Activated CD8-positive, alpha-beta memory T cell treated with anti-CD3 and anti-CD28 coated beads for 36 hours (primary cell): Measurements from ENCODE around the gene ABR. TPM values are rescaled to one million over a fixed set of nuclear protein-coding genes. Genes with fewer than 3 reads are reported as not detected.
"Not testable (repeated sequence)": the region's sequence is repeated elsewhere in the genome, so short reads cannot be mapped to it uniquely, and the experiment has no call there.

Experiments
- CTCF ChIA-PET: fragments of 350-600 bp; sonication (Branson Sonifier 250); formaldehyde crosslinking; loops from one replicate; lab custom pipeline; 2021; ENCODE audit warnings: antibody characterized with exemption; lab: Charles Lee
- POLR2A ChIA-PET: fragments of 350-600 bp; sonication (Branson Sonifier 250); formaldehyde crosslinking; loops from one replicate; lab custom pipeline; 2021; ENCODE audit warnings: antibody characterized with exemption; lab: Charles Lee
- total RNA-seq, 2 experiments: library from RNA; stranded (reverse); gene quantifications; one replicate each; pipeline ENCODE4 v1.2.3, GENCODE V29; 2021

ABR gene
- total RNA-seq, 2 experiments from 2014 or later = 52.5 to 56.2 TPM

DNA sequence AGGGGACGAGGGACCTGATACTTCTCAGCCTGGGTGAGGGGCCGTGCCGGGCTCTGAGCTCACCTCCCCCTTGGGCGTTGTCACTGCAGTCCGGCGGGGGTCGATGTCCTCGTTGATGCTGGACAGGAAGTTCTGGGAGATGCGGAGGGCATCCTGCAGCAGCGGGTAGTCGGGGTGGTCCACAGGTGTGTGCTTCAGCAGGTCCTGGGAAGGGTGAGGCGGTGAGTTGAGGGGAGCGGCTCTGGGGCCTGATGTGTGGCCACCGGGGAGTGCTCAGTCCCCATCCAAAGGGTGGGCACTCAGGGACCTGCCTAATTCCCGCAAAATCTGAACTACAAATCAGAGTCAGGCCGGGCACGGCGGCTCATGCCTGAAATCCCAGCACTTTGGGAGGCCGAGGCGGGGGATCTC, 107.2 kb downstream of the ABR start:
- POLR2A ChIA-PET = no interaction called here
- CTCF ChIA-PET = no interaction called here

DNA sequence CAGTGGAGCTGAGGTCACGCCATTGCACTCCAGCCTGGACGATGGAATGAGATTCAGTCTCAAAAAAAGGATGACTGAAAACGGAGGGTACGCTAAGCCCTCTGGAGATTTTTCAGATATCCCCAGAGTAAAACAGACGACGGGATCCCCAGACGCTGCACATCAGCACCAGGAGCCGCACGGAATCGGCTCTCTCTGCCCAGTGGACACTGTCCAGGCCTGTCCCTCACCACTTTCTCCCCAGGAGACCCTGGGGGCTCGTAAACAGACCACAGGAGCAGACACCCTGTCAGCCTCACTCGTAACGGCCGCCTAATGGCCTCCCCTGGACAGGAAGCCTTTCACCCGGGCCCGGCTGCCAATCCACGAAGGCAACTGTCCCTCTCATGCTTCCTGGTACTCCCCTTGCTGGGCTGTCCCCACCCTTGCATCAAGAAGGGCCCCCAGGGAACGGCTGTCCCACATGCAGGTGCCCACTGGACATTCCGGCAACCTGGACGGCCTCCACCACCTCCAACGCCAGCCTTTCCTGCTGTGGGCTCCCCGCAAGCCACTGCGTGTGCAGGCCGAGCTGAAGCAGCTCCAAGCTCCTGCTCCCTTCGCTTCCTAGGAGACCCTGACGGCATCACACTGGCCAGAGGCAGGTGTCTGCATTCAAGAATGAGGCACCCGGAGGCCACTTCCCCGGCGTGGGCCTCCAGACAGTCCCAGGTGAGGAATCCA, 108.5 kb downstream of the ABR start:
- ChIA-PET POLR2A (interaction anchor here (0.6 kb wide), 1 partner anchor 874 kb away, joined by 3 read pairs; no protein-coding TSS in a partner anchor), CTCF (no interaction called here)

DNA sequence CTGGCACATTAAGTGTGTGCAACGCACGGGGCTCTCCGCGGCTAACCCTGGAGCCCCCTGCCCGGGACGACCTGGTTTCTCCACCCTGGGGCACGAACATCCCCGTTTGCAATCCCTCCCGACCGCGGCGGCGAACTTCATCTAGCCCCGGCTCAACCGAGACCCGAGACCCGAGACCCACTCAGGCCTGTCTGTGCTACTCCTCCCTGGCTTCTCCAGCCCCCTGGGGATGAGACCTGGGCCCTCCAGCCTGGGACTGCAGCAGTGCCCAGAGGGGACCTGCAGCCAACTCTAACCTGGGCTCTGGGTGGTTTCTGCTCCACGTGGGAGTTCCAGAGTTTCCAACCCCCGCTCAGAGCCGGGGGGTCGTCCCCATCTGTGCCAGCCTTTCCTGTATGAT, 109.4 kb downstream of the ABR start:
- CTCF ChIA-PET = no interaction called here

DNA sequence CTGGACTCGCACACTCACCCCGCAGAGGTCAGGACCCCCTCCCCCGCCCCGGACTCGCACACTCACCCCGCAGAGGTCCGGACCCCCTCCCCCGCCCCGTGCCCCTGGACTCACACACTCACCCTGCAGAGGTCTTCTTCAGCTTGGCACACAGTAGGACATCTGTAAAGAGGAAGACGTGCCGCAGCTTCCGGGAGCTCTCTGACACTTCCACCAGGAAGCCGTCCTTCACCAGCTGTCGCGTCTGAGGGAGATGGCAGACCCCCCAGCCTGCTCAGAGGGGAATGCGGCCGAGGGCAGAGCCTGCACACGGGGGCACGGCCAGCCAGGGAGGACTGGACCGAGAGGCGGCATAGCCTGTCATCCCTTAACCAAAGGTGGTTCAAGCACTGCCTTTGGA, 109.9 kb downstream of the ABR start:
- ChIA-PET POLR2A (no interaction called here), CTCF (no interaction called here)

More for the DNA sequence above, 109.4 kb downstream of the ABR start:
- POLR2A ChIA-PET = no interaction called here

DNA sequence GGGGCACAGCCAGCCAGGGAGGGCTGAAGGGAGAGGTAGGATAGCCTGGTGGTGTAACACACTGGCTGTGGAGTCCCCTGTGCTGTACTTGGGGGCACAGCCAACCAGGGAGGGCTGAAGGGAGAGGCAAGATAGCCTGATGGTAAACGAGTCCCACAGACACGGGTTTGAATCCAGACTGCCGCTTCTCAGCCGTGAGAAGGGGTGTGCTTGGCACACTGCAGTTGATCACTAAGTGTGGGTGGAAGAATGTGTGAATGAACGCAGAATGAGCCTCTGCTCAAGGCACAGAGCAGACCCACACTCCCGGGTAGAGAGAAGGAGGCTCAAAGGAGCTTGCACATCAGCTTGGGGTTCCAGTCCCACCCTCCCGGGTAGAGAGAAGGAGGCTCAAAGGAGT, 111.4 kb downstream of the ABR start:
- ChIA-PET CTCF (interaction anchor here (1.4 kb wide), 1 partner anchor 10 kb away, joined by 8 read pairs; no protein-coding TSS in a partner anchor), POLR2A (no interaction called here)

DNA sequence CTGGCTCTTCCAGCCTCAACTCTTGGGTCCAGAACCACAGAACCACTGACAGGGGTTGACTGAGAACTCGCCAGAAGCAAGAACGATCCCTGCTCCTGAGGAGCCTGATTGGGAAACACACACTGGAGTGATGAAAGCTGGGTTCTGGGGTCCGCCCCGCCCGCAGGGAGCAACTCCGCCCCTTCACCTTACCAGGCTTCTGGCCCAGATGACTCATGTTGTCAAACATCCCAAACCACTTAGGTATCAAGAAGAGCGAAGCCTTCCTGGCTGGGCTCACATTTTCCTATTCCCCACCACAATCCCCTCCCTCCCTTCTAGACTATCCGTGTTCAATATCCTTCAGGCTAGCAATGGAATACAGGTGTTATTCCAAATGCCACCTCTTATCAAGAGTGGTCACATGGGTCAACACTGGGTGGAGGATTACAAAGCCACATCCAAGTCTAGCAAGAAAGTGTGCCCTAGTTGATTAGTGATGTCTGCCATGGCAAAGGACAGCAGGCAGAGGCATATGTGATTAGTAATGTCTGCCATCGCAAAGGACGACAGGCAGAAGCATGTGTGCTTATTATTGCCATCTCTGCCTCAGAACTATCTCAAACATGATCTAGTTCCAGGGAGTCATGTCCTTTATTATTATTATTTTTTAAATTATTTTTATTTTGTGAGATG, 112.4 kb downstream of the ABR start:
- ChIA-PET POLR2A (no interaction called here), CTCF (interaction anchor here (1.4 kb wide), 1 partner anchor 9 kb away, joined by 8 read pairs; no protein-coding TSS in a partner anchor)

DNA sequence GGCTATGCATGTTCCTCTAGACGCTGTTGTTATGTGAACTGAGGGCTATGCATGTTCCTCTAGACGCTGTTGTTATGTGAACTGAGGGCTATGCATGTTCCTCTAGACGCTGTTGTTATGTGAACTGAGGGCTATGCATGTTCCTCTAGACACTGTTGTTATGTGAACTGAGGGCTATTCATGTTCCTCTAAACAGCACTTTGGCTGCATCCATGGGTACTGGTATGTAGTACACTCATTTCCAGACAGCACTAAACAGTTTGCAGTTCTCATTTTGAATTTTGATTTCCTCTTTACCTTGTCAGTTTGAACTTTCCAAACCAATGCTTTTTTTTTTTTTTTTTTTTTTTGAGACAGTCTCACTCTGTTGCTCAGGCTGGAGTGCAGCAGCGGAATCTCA, 114.4 kb downstream of the ABR start:
- CTCF ChIA-PET, POLR2A ChIA-PET: not testable (repeated sequence)

DNA sequence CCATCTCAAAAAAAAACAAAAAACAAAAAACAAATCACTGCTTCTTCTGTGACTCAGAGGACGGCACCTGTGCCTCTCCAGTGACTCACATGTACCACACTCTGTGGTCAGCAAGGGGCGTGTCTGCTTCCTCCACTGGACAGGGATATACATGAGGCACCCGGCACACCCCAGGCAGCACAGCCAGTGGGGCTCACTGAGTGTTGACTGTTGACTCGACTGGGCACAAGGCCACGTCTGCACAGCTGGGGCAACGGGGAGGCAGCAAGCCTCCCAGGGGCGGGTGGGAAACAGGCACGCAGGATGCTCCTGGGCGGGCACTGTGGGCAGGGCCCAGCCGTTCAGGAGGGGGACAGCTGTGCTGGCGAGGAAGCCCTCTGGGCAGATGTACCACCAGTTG, 118.8 kb downstream of the ABR start:
- ChIA-PET POLR2A (no interaction called here), CTCF (no interaction called here)

DNA sequence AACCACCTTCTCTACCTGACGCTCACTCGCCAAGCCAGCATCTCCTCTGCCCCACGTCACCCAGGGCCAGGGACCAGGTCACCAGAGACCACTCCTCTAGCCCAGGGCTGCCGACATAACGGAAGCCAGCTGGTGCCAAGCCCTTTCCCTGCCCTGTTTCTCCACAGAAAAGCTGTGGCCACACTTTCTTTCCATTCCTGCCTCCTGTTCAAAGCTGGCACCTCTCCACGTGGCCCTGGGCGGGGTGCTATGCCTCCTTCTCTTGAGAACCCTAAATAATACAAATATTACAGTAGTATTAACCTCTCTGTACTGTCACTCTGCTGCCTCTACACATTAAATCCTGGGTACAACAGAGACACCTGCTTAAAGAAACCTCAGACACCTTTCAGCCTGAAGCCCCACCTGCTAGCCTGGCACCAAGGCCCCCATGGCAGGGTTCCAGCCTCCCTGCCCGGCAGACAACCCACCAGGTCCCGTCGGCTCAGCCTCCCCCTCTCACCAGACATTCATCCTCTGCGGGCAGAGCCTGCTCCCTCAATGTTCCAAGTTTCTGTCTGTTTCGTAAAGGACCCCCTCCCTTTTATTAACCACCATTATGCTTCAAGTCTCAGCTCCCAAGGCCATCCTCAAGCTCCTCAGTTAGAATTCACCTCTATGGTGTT, 120.5 kb downstream of the ABR start:
- ChIA-PET CTCF (interaction anchor here (1.8 kb wide), 1 partner anchor 9 kb away, joined by 8 read pairs; no protein-coding TSS in a partner anchor), POLR2A (no interaction called here)

DNA sequence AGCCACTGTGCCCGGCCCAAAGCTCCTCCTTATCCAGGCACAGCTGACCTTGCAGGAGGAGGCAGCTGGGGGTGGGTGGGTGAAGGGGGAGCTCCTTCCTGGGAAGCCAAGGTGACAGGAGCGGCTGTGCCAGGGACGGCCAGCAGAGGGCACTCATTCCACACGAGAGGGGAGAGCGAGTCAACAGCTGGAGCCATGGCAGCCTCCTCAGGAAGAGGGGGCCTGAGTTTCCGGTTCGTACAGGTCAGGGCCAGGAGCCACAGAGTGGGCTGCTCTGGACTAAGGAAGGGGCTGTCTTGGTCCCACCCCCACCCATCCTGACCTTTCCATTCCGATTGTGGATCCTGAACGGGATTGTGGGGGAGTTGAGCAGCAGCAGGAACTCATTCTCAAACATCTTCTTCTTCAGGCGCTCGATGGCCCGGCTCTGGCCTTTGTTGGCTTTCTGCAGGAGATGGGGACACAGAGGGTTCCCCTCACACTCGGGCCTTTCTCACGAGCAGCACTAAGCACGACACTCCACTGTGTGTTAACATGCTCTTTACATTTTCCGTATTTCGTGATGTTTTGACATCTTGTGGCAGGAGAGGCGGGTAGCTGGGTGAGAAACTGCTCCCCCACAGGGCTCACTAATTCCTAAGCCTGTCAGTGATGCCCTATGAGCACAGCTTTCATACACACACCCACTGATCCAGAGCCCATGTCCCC, 121.2 kb downstream of the ABR start:
- ChIA-PET POLR2A (no interaction called here), CTCF (interaction anchor here (0.5 to 1.8 kb wide), 12 partner anchors 10 to 817 kb away, joined by 3 to 8 read pairs (median 4); partner anchors contain the start of gene TIMM22)

DNA sequence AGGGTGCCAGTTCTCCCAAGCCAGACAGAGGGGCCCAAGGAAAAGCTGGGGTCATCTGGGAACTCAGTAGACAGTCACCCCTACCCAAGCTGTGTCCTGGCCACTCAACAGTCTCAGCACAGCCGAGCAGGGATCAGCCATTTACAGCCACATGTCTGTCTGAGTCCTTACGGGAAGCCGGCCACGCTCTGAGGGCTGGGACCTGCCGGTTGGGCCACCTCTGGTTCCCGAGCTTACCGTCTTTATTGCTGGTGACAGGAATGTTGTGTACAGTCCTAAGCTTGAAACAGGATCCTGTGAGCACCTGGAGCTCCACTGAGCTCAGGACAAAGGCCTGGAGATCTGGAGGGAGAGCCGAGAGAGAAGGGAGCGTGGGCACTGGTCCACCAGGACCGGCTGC, 123.0 kb downstream of the ABR start:
- ChIA-PET POLR2A (no interaction called here), CTCF (interaction anchor here (0.9 to 1.0 kb wide), 2 partner anchors 28 to 34 kb away, joined by 3 read pairs; no protein-coding TSS in a partner anchor)

DNA sequence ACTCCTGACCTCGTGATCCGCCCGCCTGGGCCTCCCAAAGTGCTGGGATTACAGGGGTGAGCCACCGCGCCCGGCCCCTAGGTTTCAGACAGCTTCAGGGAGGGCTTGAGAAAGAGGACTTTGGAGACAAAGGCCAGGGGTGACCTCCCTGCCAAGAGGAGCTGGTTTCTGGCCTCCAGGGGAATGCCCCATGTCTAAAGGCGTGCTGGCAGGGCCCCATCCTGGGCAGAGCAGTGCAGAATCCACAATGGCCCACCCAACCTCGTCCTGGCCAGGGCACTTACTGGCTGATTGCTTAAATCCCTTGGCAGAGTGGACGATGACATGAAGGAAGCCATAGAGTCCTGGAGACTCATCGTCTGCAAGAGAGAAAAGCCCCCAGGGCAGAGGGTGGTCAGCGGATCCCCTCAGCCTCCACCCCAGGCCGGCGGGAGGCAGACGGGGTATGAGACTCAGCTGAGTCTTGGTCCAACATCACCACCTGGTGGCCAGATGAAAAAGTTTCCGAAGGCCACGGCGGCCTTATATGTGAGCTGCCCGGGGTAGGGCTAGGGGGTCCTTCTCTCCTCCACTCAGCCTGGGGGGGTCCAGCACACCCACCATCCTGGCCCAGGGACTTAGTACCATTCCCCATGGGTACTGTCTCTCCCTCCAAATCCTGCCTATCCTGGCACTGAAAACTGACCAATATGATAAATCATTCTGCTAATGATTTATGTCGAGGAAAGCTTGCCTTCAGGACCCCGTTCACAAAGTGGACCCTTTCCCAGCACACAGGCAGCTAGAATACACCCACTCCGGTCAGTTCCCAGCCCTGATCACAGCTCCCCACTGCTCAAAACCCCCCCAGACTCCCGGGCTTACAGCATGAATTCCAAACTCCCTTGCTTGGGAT, 123.8 kb downstream of the ABR start:
- ChIA-PET POLR2A (interaction anchor here (0.7 kb wide), 1 partner anchor 57 kb away, joined by 4 read pairs; no protein-coding TSS in a partner anchor), CTCF (interaction anchor here (0.5 to 1.5 kb wide), 8 partner anchors 12 to 634 kb away, joined by 3 to 5 read pairs (median 3); no protein-coding TSS in a partner anchor)

DNA sequence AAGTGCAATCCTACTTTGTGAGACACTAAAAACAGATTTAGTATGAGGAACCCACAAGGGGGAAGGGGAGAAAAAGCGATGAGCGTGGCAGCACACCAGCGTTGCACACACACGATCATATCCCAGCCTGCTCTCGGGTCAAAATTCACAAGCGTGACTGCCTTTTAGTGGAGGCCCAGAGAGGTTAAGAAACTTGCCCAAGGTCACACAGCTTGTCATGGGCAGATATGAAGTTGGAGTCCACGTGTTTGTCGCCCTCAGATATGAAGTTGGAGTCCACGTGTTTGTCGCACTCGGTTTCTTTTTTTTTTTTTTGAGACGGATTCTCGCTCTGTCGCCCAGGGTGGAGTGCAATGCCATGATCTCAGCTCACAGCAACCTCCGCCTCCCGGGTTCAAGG, 124.5 kb downstream of the ABR start:
- CTCF ChIA-PET = interaction anchor here (0.7 to 1.5 kb wide), 5 partner anchors 11 to 86 kb away, joined by 3 to 4 read pairs (median 3); no protein-coding TSS in a partner anchor
- POLR2A ChIA-PET = interaction anchor here (0.7 kb wide), 1 partner anchor 56 kb away, joined by 4 read pairs; no protein-coding TSS in a partner anchor

DNA sequence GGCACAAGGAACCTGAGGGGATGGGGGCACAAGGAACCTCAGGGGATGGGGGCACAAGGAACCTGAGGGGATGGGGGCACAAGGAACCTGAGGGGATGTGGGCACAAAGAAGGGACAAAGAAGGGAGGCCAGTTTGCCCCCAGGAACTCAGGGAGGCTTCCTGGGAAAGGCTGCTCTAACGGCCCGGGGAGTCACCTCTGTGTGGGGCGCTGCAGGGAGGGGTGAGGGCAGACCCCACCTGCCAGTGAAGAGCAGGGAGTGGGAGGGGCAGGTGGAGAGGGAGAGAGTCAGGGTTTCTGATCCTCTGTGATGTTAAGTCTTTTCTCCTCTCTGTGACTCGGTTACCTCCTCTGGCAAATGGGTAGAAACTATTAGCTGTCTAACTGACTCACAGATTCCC, 125.1 kb downstream of the ABR start:
- POLR2A ChIA-PET = no interaction called here
- CTCF ChIA-PET = no interaction called here

DNA sequence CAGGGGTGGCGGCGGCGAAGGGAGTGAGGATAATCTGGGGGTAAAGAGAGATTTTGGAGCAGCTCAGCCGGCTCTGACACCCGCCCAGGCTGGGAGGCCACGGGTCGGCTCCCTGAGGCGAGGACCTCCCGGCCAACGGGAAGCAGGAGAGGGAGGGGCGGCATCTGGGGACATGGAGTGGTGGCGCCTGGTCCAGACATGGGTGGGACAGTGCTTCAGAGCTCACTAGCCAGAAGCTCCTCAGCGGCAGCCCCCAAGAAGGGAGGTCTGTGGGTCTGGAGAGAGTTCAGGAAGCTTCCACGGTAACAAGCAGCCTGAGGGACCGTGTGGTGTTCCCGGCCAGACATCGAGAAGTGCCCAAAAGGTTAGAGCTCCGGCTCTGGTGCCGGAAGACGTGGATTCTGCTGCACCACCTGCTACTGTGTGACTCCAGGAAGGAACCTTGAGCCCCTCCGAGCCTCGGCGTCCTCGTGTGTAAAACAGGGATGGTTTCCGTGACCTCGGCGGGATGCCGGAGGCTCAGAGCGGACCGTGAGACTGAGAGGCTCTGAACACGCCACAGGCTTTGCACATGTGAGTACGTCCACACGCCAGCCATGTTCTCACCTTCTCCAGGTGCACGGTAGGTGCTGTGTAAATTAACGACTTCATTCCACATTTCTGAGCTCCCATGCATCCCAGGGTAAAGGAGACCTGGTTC, 126.0 kb downstream of the ABR start:
- ChIA-PET CTCF (interaction anchor here (0.6 kb wide), 1 partner anchor 53 kb away, joined by 3 read pairs; no protein-coding TSS in a partner anchor), POLR2A (no interaction called here)

DNA sequence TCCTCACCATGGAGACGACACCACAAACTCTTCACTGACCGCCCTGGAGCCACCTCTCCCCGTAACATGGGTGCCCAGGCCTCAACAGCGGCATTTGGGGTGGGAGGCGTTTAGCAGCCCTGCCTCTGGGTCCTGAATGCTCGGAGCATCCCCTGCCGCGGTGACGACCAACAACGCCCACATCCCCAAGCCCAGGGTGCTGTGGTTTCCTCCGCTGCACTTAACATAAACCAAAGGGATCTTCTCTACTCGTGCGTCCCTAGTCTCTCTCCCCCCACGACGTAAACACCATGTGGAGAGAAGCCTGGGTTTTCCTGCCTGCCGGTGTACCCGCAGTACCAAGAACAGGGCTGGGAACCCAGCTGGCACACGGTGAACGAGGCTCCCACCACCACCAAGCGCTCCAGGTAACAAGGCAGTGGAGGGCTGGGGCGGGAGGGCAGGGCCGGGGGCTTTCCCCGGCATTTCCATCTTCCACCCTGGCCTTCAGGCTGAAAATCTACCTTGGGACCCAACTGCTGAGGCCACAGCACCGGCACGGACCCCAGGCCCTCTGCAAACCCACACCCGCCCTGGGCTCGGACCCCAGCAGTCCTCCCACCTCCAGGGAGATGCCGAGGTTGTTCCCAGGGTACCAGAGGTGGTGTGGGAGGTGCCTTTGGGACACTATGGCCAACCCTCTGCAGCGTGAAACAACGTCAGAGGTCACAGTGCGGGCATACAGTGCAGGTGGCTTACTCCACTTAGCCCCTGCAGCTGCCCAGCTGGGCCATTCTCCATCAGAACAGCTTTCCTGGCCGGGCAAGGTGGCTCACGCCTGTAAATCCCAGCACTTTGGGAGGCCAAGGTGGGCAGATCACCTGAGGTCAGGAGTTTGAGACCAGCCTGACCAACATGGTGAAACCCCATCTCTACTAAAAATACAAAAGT, 128.5 kb downstream of the ABR start:
- CTCF ChIA-PET = no interaction called here
- POLR2A ChIA-PET = no interaction called here
